GM18519 (cell line): ENCODE results near the gene IVNS1ABP.
"Not testable (repeated sequence)": the region's sequence is repeated elsewhere in the genome, so short reads cannot be mapped to it uniquely, and the experiment has no call there.

Source experiments
- ATAC-seq: cut with Tn5 transposase; IDR thresholded peaks from one replicate; pipeline ENCODE4 v1.9.1; 2021; ENCODE audit warnings: mild to moderate bottlenecking, moderate library complexity; ENCODE audit not compliant: unreplicated experiment, low FRiP score

The IVNS1ABP gene

DNA sequence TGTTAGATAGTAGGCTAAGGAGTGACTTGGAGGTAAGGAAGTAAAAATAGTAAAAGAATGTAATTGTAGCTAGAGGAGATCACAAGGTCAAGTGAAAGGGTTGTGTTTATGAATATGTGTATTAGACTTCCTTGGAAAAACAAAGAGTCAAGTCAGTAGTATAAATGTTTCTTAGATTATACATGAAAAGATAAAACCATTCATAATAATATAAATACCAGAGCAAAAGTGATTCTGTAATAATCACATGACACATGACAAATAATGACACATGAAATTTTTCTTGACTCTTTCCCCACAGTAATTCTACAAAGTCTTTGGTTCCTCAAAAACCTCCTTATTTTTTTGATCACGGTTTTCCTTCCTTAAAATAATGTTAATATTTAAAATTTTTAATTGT lies 56.4 kb downstream of the IVNS1ABP start:
- no peak for ATAC-seq

DNA sequence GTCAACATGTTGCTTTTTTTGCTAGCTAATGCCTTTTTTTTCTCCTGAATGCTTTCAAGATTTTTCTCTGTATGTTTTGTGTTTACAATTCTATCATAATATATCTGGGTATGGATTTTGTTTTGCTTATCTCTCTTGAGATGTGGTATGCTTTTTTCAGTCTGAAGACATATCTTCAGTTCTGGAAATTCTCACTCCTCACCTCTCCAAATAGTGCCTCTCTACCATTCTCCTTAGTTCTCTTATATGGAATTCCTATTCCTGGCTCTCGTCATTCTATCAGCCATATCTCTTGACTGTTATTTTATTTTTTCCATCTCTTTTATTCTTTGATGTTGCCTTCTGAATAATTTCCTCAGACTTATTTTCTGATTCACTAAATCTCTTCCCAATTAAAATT lies 58.4 kb downstream of the IVNS1ABP start:
- ATAC-seq: no peak

GRCh38 chr1:185257950-185258208 lies 59.2 kb downstream of the IVNS1ABP start:
- ATAC-seq: no peak

- ATAC-seq: not testable (repeated sequence)
These were observed 59.7 kb downstream of the IVNS1ABP start for GRCh38 chr1:185257116-185257949.

- not testable (repeated sequence) for ATAC-seq
These were observed 61.4 kb downstream of the IVNS1ABP start for GRCh38 chr1:185255595-185255994.

- not testable (repeated sequence) for ATAC-seq
These were observed 64.6 kb downstream of the IVNS1ABP start for GRCh38 chr1:185252404-185252803.

- ATAC-seq: not testable (repeated sequence)
These were observed 65.1 kb downstream of the IVNS1ABP start for GRCh38 chr1:185251928-185252327.

- ATAC-seq: no peak
These were observed 67.0 kb downstream of the IVNS1ABP start for GRCh38 chr1:185250063-185250462.

- ATAC-seq: no peak
These were observed 67.5 kb downstream of the IVNS1ABP start for GRCh38 chr1:185249563-185249962.
